Mucosa of descending colon (tissue), 3 donors: ENCODE measurements around the gene FER. TPM values are rescaled to one million over a fixed set of nuclear protein-coding genes. Genes with fewer than 3 reads are reported as not detected.

Experiments used
- ATAC-seq: fragments of 200-7000 bp; cut with Tn5 transposase; one replicate; pipeline ENCODE4 v1.9.1; 2020; ENCODE audit warnings: mild to moderate bottlenecking, moderate library complexity
- DNase-seq, 3 donors: peaks; one replicate each; pipeline ENCODE4 v3.0.0-alpha.2; 2020
- H3K36me3 ChIP-seq: fragments of 200-600 bp; one replicate; pipeline ENCODE4 v1.8.0; 2021; ENCODE audit warnings: low read depth, mild to moderate bottlenecking
- H3K4me1 ChIP-seq: fragments of 200-600 bp; one replicate; pipeline ENCODE4 v1.8.0; 2021; ENCODE audit warnings: low read depth, mild to moderate bottlenecking
- H3K4me3 ChIP-seq: fragments of 200-600 bp; one replicate; pipeline ENCODE4 v1.8.0; 2021; ENCODE audit warnings: mild to moderate bottlenecking
- H3K9me3 ChIP-seq: fragments of 200-600 bp; one replicate; pipeline ENCODE4 v1.8.0; 2021; ENCODE audit warnings: mild to moderate bottlenecking
- intact Hi-C, 2 donors: fragments of 100-400 bp; cut with DNase I in 1 of 2; cut with micrococcal nuclease in 1 of 2; formaldehyde crosslinking; loops; one replicate each; pipeline versions ENCODE4 v1.11.0 to v1.11.1; 2022; cut with DNase I, micrococcal nuclease
- total RNA-seq, 3 donors: library from RNA; stranded (reverse); fragmentation: NEBNext Ultra II Directional in 2 of 3; extraction: Animal tissue kit (Norgen Biotek cat#: 25700) in 2 of 3; gene quantifications; one replicate each; pipeline versions ENCODE4 v1.2.1 to v1.2.4, GENCODE V29; 2021 to 2023
- TF ChIP-seq, protein P1 (sequence below): fragments of 200-600 bp; IDR thresholded peaks from one replicate; pipeline ENCODE4 v1.8.0; 2022; ENCODE audit warnings: antibody characterized with exemption, mild to moderate bottlenecking
- donor health status: DM: no; HTN: no; CAD: no; lungs with moderate emphysema.
- donor health status: DM: no; HTN: no; CAD: no.
- donor health status: DM: no; HTN: yes; CAD: no.

FER gene
- total RNA-seq, 3 donors from 2014 or later, result 12.8 to 44.0 (median 13.6) TPM

DNA sequence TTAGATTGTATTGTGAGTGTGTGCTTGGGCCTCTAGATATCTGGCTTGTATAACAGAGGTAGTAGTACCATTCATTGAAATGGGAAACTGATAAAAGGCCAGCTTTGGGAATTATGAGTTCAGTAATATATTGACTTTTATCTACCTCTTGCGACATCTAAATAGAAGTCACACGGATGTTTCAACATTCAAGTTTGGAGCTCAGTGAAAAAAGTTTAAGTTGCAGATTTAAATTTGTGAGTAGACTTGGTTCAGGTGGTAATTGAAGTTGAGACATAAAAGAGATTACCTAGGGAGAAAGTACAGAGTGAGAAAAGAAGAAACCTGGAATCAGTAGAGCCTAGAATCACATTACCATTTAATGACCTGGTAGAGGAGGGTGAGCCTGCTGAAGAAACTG is 189.5 kb downstream of the FER start:
- DNase-seq (no peak), ATAC-seq (no peak)
- TF ChIP-seq, protein P1, sequence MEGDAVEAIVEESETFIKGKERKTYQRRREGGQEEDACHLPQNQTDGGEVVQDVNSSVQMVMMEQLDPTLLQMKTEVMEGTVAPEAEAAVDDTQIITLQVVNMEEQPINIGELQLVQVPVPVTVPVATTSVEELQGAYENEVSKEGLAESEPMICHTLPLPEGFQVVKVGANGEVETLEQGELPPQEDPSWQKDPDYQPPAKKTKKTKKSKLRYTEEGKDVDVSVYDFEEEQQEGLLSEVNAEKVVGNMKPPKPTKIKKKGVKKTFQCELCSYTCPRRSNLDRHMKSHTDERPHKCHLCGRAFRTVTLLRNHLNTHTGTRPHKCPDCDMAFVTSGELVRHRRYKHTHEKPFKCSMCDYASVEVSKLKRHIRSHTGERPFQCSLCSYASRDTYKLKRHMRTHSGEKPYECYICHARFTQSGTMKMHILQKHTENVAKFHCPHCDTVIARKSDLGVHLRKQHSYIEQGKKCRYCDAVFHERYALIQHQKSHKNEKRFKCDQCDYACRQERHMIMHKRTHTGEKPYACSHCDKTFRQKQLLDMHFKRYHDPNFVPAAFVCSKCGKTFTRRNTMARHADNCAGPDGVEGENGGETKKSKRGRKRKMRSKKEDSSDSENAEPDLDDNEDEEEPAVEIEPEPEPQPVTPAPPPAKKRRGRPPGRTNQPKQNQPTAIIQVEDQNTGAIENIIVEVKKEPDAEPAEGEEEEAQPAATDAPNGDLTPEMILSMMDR, result no peak
- Histone ChIP-seq H3K9me3 (peaks cover 4% of the 10 kb centered on the region), H3K4me3 (no peak overlapping the region), H3K36me3 (no peaks in the 10 kb centered on the region), H3K4me1 (no peaks in the 10 kb centered on the region)
- intact Hi-C loops, result no loop called here

DNA sequence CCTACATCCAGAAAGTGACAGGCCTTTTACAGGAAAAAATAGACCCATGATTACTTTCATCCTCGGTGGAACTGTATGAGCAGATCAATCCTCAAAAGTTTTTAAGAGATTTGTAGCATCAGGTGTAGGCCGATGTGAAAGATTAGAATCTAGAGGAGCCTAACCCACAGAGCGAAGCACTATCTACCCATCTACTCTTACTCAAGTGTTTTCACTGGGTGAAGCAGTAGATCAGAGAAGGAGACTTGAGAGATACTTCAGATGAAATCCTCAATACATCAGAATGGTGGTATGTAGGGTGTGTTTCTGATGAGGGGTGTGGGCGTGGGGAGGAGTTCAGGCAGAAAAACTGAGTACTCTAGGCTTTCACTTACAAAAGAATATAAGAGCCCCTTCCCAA is 192.8 kb downstream of the FER start:
- H3K4me1 ChIP-seq, result no peaks in the 10 kb centered on the region
- intact Hi-C loops, result no loop called here
- ATAC-seq, result no peak
- H3K9me3 ChIP-seq, result no peaks in the 10 kb centered on the region
- H3K4me3 ChIP-seq, result no peak overlapping the region
- no peaks in the 10 kb centered on the region for H3K36me3 ChIP-seq
- TF ChIP-seq, protein P1, result no peak
- DNase-seq, result no peak

DNA sequence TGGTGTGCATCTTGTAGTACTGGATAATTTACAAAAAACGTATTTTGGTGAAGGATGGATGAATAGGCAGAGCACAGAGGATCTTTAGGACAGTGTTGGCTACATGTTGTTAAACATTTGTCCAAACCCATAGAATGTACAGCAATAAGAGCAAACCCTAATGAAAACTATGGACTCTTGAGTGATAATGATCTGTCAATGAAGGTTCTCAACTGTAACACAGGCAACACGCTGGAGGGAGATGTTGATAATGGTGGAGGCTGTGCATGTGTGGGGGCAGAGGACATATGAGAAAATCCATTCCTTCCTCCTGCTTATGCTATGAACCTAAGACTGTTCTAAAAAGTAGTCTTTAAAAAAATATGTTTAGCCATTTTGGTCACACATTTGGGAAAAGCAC is 194.0 kb downstream of the FER start:
- Histone ChIP-seq H3K4me3 (no peak overlapping the region), H3K36me3 (no peaks in the 10 kb centered on the region), H3K9me3 (no peaks in the 10 kb centered on the region), H3K4me1 (no peaks in the 10 kb centered on the region)
- intact Hi-C loops, result no loop called here
- DNase-seq (no peak), ATAC-seq (no peak)
- TF ChIP-seq, protein P1, result no peak

DNA sequence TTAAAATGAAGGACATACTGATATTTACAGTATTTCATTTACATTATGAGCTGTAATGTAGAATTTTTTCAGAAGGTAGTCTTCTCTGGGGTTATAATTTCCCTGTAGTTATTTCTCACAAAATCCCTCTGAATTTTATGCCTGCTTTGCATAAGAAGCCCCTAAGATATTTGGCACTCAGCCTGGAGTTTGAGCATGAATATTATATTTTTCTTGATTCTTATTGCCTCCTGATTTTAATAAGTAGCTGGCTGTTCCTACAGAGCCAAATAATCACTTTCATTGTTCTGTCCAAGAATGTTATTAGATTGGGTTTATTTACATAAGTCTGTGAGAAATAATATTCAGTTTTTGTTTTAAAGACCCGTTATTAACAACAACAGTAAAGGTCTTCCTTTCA is 195.0 kb downstream of the FER start:
- H3K36me3 ChIP-seq, result no peaks in the 10 kb centered on the region
- TF ChIP-seq, protein P1, result no peak
- no peak for ATAC-seq
- intact Hi-C loops, result no loop called here
- no peaks in the 10 kb centered on the region for H3K9me3 ChIP-seq
- H3K4me3 ChIP-seq, result no peak overlapping the region
- no peaks in the 10 kb centered on the region for H3K4me1 ChIP-seq
- DNase-seq, result no peak

DNA sequence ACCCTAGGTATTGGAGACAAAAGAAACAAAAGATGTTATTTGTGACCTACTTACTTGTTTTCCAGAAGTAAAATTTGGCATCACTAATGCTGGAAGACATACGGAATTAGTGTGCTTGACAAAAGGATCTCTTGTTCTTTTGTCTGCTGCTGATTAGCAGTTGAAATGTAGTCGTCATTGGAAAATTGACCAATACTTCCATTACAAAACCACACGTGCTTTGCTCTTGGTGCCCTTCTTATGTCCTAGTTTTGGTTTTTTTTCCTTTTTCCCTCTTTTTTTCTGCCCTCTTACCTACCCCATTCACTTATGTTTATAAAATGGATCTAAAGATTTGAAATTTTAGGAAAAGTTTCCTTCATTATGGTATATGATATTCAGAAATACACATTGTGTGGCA is 197.4 kb downstream of the FER start:
- no peaks in the 10 kb centered on the region for H3K4me1 ChIP-seq
- H3K9me3 ChIP-seq, result no peaks in the 10 kb centered on the region
- no peak for ATAC-seq
- TF ChIP-seq, protein P1, result no peak
- intact Hi-C loops, result no loop called here
- H3K4me3 ChIP-seq, result no peak overlapping the region
- H3K36me3 ChIP-seq, result no peaks in the 10 kb centered on the region
- DNase-seq, result no peak

DNA sequence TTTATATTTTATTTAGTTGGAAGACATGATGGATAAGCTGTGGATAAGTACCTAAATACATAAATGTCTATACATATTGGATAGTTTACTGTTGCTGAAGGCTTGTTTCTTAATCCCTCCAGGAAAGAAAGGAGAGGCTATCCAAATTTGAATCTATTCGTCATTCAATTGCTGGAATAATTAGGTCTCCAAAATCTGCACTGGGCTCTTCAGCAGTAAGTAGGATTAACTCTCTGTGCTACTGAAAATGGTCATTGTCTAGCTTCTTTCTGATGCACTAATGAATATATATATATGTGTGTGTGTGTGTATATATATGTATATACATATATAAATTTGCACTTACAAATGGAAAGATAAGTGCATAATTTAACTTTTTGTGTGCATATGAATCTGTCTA is 198.3 kb downstream of the FER start:
- Histone ChIP-seq H3K9me3 (no peaks in the 10 kb centered on the region), H3K4me1 (no peaks in the 10 kb centered on the region), H3K4me3 (no peak overlapping the region), H3K36me3 (no peaks in the 10 kb centered on the region)
- DNase-seq (no peak), ATAC-seq (no peak)
- TF ChIP-seq, protein P1, result no peak
- intact Hi-C loops, result no loop called here
